DMS114 treated with DMSO at 0.1 percent for 48 hours (cell line): ENCODE results near the gene CDKN2AIPNL.
"Not testable (repeated sequence)": the region's sequence is repeated elsewhere in the genome, so short reads cannot be mapped to it uniquely, and the experiment has no call there.

Experiments
- DNase-seq: peaks from one replicate; lab custom pipeline; 2025; ENCODE audit not compliant: unreplicated experiment; lab: John Stamatoyannopoulos, UW

CDKN2AIPNL gene

GRCh38 chr5:134438721-134439123, 27.0 kb upstream of the CDKN2AIPNL start:
- DNase-seq = no peak

GRCh38 chr5:134437847-134438581, 26.3 kb upstream of the CDKN2AIPNL start:
- no peak for DNase-seq

GRCh38 chr5:134437340-134437846, 25.7 kb upstream of the CDKN2AIPNL start:
- no peak for DNase-seq

GRCh38 chr5:134436523-134437339, 25.1 kb upstream of the CDKN2AIPNL start:
- no peak for DNase-seq

GRCh38 chr5:134435560-134435959, 23.9 kb upstream of the CDKN2AIPNL start:
- no peak for DNase-seq

GRCh38 chr5:134432677-134433359, 21.1 kb upstream of the CDKN2AIPNL start:
- no peak for DNase-seq

- DNase-seq = no peak
Observed at GRCh38 chr5:134432174-134432573, 20.5 kb upstream of the CDKN2AIPNL start.

GRCh38 chr5:134430001-134430569, 18.4 kb upstream of the CDKN2AIPNL start:
- no peak for DNase-seq

- DNase-seq = no peak
Observed at GRCh38 chr5:134427540-134428041, 15.9 kb upstream of the CDKN2AIPNL start.

- DNase-seq = no peak
Observed at GRCh38 chr5:134426361-134426760, 14.7 kb upstream of the CDKN2AIPNL start.

GRCh38 chr5:134423376-134423775, 11.7 kb upstream of the CDKN2AIPNL start:
- DNase-seq = no peak

- DNase-seq = no peak
Observed at GRCh38 chr5:134422791-134423365, 11.2 kb upstream of the CDKN2AIPNL start.

GRCh38 chr5:134421038-134421437, 9.4 kb upstream of the CDKN2AIPNL start:
- DNase-seq = not testable (repeated sequence)

GRCh38 chr5:134420343-134420742, 8.7 kb upstream of the CDKN2AIPNL start:
- no peak for DNase-seq

- DNase-seq = no peak
Observed at GRCh38 chr5:134418958-134419357, 7.3 kb upstream of the CDKN2AIPNL start.

- no peak for DNase-seq
Observed at GRCh38 chr5:134417707-134418106, 6.0 kb upstream of the CDKN2AIPNL start.

GRCh38 chr5:134413046-134413445, 1.4 kb upstream of the CDKN2AIPNL start:
- DNase-seq = no peak

- DNase-seq = no peak
Observed at GRCh38 chr5:134411228-134411545, 494 bp downstream of the CDKN2AIPNL start.

GRCh38 chr5:134410822-134411221, 859 bp downstream of the CDKN2AIPNL start:
- DNase-seq = no peak

GRCh38 chr5:134409321-134409720, 2.4 kb downstream of the CDKN2AIPNL start:
- no peak for DNase-seq

- DNase-seq = no peak
Observed at GRCh38 chr5:134406390-134406789, 5.3 kb downstream of the CDKN2AIPNL start.
